Vagina (tissue), 2 donors: ENCODE measurements around the gene VSIG10. TPM values are rescaled to one million over a fixed set of nuclear protein-coding genes. Genes with fewer than 3 reads are reported as not detected.
A peak's percentile ranks its signal among the peaks of the same experiment; 100 is the strongest.

ENCODE experiments used
- DNase-seq, 2 donors: peaks; one replicate each; pipeline ENCODE4 v3.0.0-alpha.2; 2017; ENCODE audit errors: extremely low spot score in 2 of 2
- H3K27ac ChIP-seq: fragments of 200-600 bp; sonication (generic); one replicate; pipeline ENCODE4 v1.5.1; 2019
- H3K27me3 ChIP-seq: fragments of 200-600 bp; sonication (generic); one replicate; pipeline ENCODE4 v1.5.1; 2019
- H3K36me3 ChIP-seq, 2 donors: fragments of 200-600 bp; sonication (generic); one replicate each; pipeline ENCODE4 v1.5.1; 2017 to 2019
- H3K4me1 ChIP-seq: fragments of 200-600 bp; sonication (generic); one replicate; pipeline ENCODE4 v1.5.1; 2019
- H3K4me3 ChIP-seq, 2 donors: fragments of 200-600 bp; sonication (generic); 1 replicate in 1 of 2; 2 replicates in 1 of 2; pipeline ENCODE4 v1.5.1; 2016 to 2019
- H3K9me3 ChIP-seq: fragments of 200-600 bp; sonication (generic); one replicate; pipeline ENCODE4 v1.5.1; 2019
- CTCF ChIP-seq, 3 experiments: fragments of 450-650 bp in 2 of 3; fragments of 200-600 bp in 1 of 3; sonication (generic) in 1 of 3; IDR thresholded peaks; one replicate each; pipeline ENCODE4 v1.5.1; 2017 to 2019; ENCODE audit warnings: antibody characterized with exemption in 3 of 3, mild to moderate bottlenecking in 2 of 3, moderate library complexity in 2 of 3
- POLR2A ChIP-seq, 2 donors: fragments of 450-650 bp; IDR thresholded peaks; one replicate each; pipeline ENCODE4 v1.6.1; 2017; ENCODE audit warnings: antibody characterized with exemption in 2 of 2, mild to moderate bottlenecking in 2 of 2, moderate library complexity in 2 of 2
- POLR2AphosphoS5 ChIP-seq, 2 donors: sonication (generic); formaldehyde crosslinking; IDR thresholded peaks; one replicate each; pipeline ENCODE4 v1.9.0; 2017; ENCODE audit warnings: antibody characterized with exemption in 2 of 2, mild to moderate bottlenecking in 2 of 2, low read depth in 1 of 2; ENCODE audit not compliant: insufficient read depth in 1 of 2
- intact Hi-C: fragments of 100-400 bp; cut with DNase I; formaldehyde crosslinking; loops from one replicate; pipeline ENCODE4 v1.15.1; 2023
- total RNA-seq: library from RNA; depleted of rRNA; stranded (reverse); fragments of >200 nt; gene quantifications from one replicate; pipeline ENCODE4 v1.2.3, GENCODE V29; 2016

VSIG10 gene
- total RNA-seq, 1 donor from 2014 or later = 31.2 TPM

- no peaks in the 10 kb centered on the region for H3K9me3 ChIP-seq
- TF ChIP-seq POLR2AphosphoS5 (IDR thresholded peaks at IDR 0.05; ENCODE audit: insufficient read depth in 1 of 2, low read depth in 1 of 2) = no peak
- TF ChIP-seq POLR2A (IDR thresholded peaks at IDR 0.05) = no peak
- TF ChIP-seq CTCF (IDR thresholded peaks at IDR 0.05) = no peak
- no peak overlapping the region for H3K4me3 ChIP-seq
- H3K4me1 ChIP-seq = peaks cover 7% of the 10 kb centered on the region
- no peaks in the 10 kb centered on the region for H3K27me3 ChIP-seq
- H3K36me3 ChIP-seq = no peaks in the 10 kb centered on the region
- DNase-seq = no peak
- intact Hi-C loops = no loop called here
- no peak overlapping the region for H3K27ac ChIP-seq
These were observed 5.3 kb upstream of the VSIG10 start for GRCh38 chr12:118109088-118109487.

GRCh38 chr12:118107694-118108093, 3.9 kb upstream of the VSIG10 start:
- H3K27me3 ChIP-seq = no peaks in the 10 kb centered on the region
- DNase-seq = no peak
- peaks cover 13% of the 10 kb centered on the region for H3K4me1 ChIP-seq
- H3K27ac ChIP-seq = no peak overlapping the region
- TF ChIP-seq POLR2AphosphoS5 (IDR thresholded peaks at IDR 0.05; ENCODE audit: insufficient read depth in 1 of 2, low read depth in 1 of 2) (no peak), POLR2A (IDR thresholded peaks at IDR 0.05) (no peak), CTCF (IDR thresholded peaks at IDR 0.05) (no peak)
- H3K36me3 ChIP-seq = no peaks in the 10 kb centered on the region
- intact Hi-C loops = no loop called here
- no peak overlapping the region for H3K4me3 ChIP-seq
- H3K9me3 ChIP-seq = no peaks in the 10 kb centered on the region

GRCh38 chr12:118107011-118107410, 3.2 kb upstream of the VSIG10 start:
- Histone ChIP-seq H3K4me3 (no peak overlapping the region), H3K27ac (no peak overlapping the region), H3K9me3 (no peaks in the 10 kb centered on the region), H3K27me3 (no peaks in the 10 kb centered on the region), H3K36me3 (no peaks in the 10 kb centered on the region), H3K4me1 (peaks cover 19% of the 10 kb centered on the region)
- TF ChIP-seq POLR2A (IDR thresholded peaks at IDR 0.05) (no peak), CTCF (IDR thresholded peaks at IDR 0.05) (no peak), POLR2AphosphoS5 (IDR thresholded peaks at IDR 0.05; ENCODE audit: insufficient read depth in 1 of 2, low read depth in 1 of 2) (no peak)
- no peak for DNase-seq
- intact Hi-C loops = no loop called here

- DNase-seq = no peak
- intact Hi-C loops = no loop called here
- TF ChIP-seq CTCF (IDR thresholded peaks at IDR 0.05) = no peak
- TF ChIP-seq POLR2AphosphoS5 (IDR thresholded peaks at IDR 0.05; ENCODE audit: insufficient read depth in 1 of 2, low read depth in 1 of 2) = no peak
- no peak for TF ChIP-seq POLR2A (IDR thresholded peaks at IDR 0.05)
- no peaks in the 10 kb centered on the region for H3K9me3 ChIP-seq
- H3K27me3 ChIP-seq = no peaks in the 10 kb centered on the region
- peak overlapping the region; percentile 85 for H3K27ac ChIP-seq
- no peaks in the 10 kb centered on the region for H3K36me3 ChIP-seq
- H3K4me1 ChIP-seq = peaks cover 19% of the 10 kb centered on the region
- H3K4me3 ChIP-seq = peak overlapping the region; percentile 60 to 97
These were observed 610 bp downstream of the VSIG10 start for GRCh38 chr12:118103201-118103600.

- DNase-seq = no peak
These were observed 1.2 kb downstream of the VSIG10 start for GRCh38 chr12:118102609-118103008.

More at GRCh38 chr12:118102609-118103008, 1.2 kb downstream of the VSIG10 start:
- Histone ChIP-seq H3K9me3 (no peaks in the 10 kb centered on the region), H3K36me3 (no peaks in the 10 kb centered on the region), H3K4me3 (peak overlapping the region in 1 of 2 donors; percentile 60), H3K27ac (peak overlapping the region; percentile 85), H3K27me3 (no peaks in the 10 kb centered on the region), H3K4me1 (peaks cover 19% of the 10 kb centered on the region)
- TF ChIP-seq POLR2AphosphoS5 (IDR thresholded peaks at IDR 0.05; ENCODE audit: insufficient read depth in 1 of 2, low read depth in 1 of 2) = no peak
- intact Hi-C loops = no loop called here
